ENCODE measurements around the gene IFT122. TPM values are rescaled to one million over a fixed set of nuclear protein-coding genes. Genes with fewer than 3 reads are reported as not detected.

IFT122 gene
- polyA plus RNA-seq, 2 of the 4 experiments (the other 2 are of a cell fraction) = 15.0 to 17.1 TPM

GRCh38 chr3:129413687-129414506 lies 26.1 kb upstream of the IFT122 start:
- 3% methylated on average over 4 of the region's 4 CpGs for WGBS (ENCODE audit: missing lambda C conversion rate)
- POLR2A ChIA-PET = interaction anchor here (1.0 to 2.1 kb wide), 3 partner anchors 14 to 26 kb away, joined by 3 to 16 read pairs (median 3); partner anchors contain the start of genes EFCAB12 and MBD4

GRCh38 chr3:129415378-129415777 lies 24.6 kb upstream of the IFT122 start:
- FAIRE-seq = no peak
- H3K4me3 ChIP-seq = no peak overlapping the region
- no peak for DNase-seq (ENCODE audit: low read depth in 1 of 2, low spot score in 1 of 2)
- ATAC-seq = no peak
- ChIA-PET POLR2A (no interaction called here), CTCF (interaction anchor here (1.4 kb wide), 1 partner anchor 21 kb away, joined by 3 read pairs; no protein-coding TSS in a partner anchor)
- TF ChIP-seq PBX3 (IDR thresholded peaks at IDR 0.05) (no peak), MYC (IDR thresholded peaks at IDR 0.05; ENCODE audit: borderline replicate concordance, low read length) (no peak), MAX (IDR thresholded peaks at IDR 0.05) (no peak), CBX8 (IDR thresholded peaks at IDR 0.05) (no peak), POLR2AphosphoS2 (conservative IDR thresholded peaks at IDR 0.05; ENCODE audit: low read length) (no peak), BHLHE40 (IDR thresholded peaks at IDR 0.05; ENCODE audit: low read depth, low read length) (no peak), EP300 (IDR thresholded peaks at IDR 0.05) (no peak), REST (IDR thresholded peaks at IDR 0.05) (no peak), CEBPB (IDR thresholded peaks at IDR 0.05) (no peak), CTCF (IDR thresholded peaks at IDR 0.05) (no peak), SMC3 (IDR thresholded peaks at IDR 0.05) (no peak), ZC3H11A (IDR thresholded peaks at IDR 0.05) (no peak), E2F6 (IDR thresholded peaks at IDR 0.05; ENCODE audit: borderline replicate concordance, low read depth) (no peak), BCL3 (IDR thresholded peaks at IDR 0.05) (no peak), JUNB (IDR thresholded peaks at IDR 0.05) (no peak), KDM5A (IDR thresholded peaks at IDR 0.05) (no peak)
- H3K9me3 ChIP-seq = no peaks in the 10 kb centered on the region
- no peak overlapping the region for H3K4me2 ChIP-seq
- peaks cover 52% of the 10 kb centered on the region for H3K4me1 ChIP-seq
- WGBS (ENCODE audit: missing lambda C conversion rate) = 95% methylated on average over 3 of the region's 3 CpGs
- peak overlapping the region; percentile 93 to 94 for H3K27ac ChIP-seq

More at GRCh38 chr3:129413687-129414506, 26.1 kb upstream of the IFT122 start:
- Histone ChIP-seq H3K4me3 (no peak overlapping the region), H3K27ac (peak overlapping the region; percentile 93 to 94), H3K4me1 (peaks cover 52% of the 10 kb centered on the region), H3K4me2 (peak overlapping the region; percentile 75), H3K9me3 (no peaks in the 10 kb centered on the region)
- no peak for FAIRE-seq
- peak; percentile 93 to 94 for ATAC-seq
- CTCF ChIA-PET = interaction anchor here (0.8 to 1.4 kb wide), 2 partner anchors 19 to 36 kb away, joined by 3 read pairs; no protein-coding TSS in a partner anchor
- no peak; the same call in 2 of the 3 replicates for TF ChIP-seq SMC3 (IDR thresholded peaks at IDR 0.05)
- TF ChIP-seq CEBPB (IDR thresholded peaks at IDR 0.05) = 0 out of 4 replicates have a peak, but pooled peaks of 1 of the 2 experiments have one; percentile 41
- TF ChIP-seq TP53 (CRISPR knock-in tag; IDR thresholded peaks at IDR 0.05) = no peak
- no peak for TF ChIP-seq HES2 (IDR thresholded peaks at IDR 0.05)
- TF ChIP-seq NFE2L2 (conservative IDR thresholded peaks at IDR 0.05; ENCODE audit: low read length) = no peak
- TF ChIP-seq GATA3 (IDR thresholded peaks at IDR 0.05; ENCODE audit: borderline replicate concordance) = peak; percentile 74; the same call in 1 of the 2 replicates
- peak; percentile 33 to 39; a peak in 1 of 5 replicates for TF ChIP-seq JUN (IDR thresholded peaks at IDR 0.05)
- peak; percentile 42; the same call in 1 of the 2 replicates for TF ChIP-seq MAX (IDR thresholded peaks at IDR 0.05)
- no peak for TF ChIP-seq HEYL (CRISPR knock-in tag; IDR thresholded peaks at IDR 0.05)
- peak; percentile 56; the same call in 1 of the 2 replicates for TF ChIP-seq JUNB (IDR thresholded peaks at IDR 0.05)
- TF ChIP-seq KDM1A (IDR thresholded peaks at IDR 0.05; ENCODE audit: low read depth) = no peak
- TF ChIP-seq HOXA7 (CRISPR knock-in tag; IDR thresholded peaks at IDR 0.05) = no peak
- TF ChIP-seq FOSL2 (IDR thresholded peaks at IDR 0.05) = peak; percentile 55
- TF ChIP-seq FOSL2 (CRISPR knock-in tag; IDR thresholded peaks at IDR 0.05) = peak; percentile 81
- DNase-seq (ENCODE audit: low read depth in 1 of 2, low spot score in 1 of 2) = peak; percentile 67 to 87
